ENCODE results near the gene WFS1. TPM values are rescaled to one million over a fixed set of nuclear protein-coding genes. Genes with fewer than 3 reads are reported as not detected.

Gene WFS1
- total and polyA plus RNA-seq, 7 donors: 5.9 to 13.3 (median 8.8) TPM

DNA sequence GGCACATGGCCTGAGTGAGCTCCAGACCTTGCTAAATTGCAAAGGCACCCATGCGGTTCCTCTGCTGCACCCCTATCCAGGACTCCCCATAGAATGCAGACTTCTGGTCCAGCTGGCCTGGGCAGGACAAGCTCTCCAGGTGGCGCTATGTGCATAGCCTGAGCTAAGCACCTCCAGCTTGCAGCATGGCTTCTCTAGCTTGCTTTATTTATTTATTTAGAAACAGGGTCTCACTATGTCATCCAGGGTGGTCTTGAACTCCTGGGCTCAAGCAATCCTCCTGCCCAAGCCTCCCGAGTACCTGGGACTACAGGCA, 5.5 kb upstream of the WFS1 start:
- H3K36me3 ChIP-seq (ENCODE audit: insufficient read depth in 1 of 2, low read depth in 1 of 2): no peaks in the 10 kb centered on the region
- peak; percentile 29 for TF ChIP-seq CTCF (IDR thresholded peaks at IDR 0.05)
- no peak overlapping the region for H3K4me3 ChIP-seq
- no peak for DNase-seq
- peaks cover 0 to 9% (median 2%) of the 10 kb centered on the region in 3 donors for H3K27me3 ChIP-seq (ENCODE audit: insufficient read depth in 3 of 3, low read length in 2 of 3)
- H3K4me1 ChIP-seq: no peaks in the 10 kb centered on the region
- WGBS, 3 donors: 69 to 76% (median 74%) methylated on average over 3 of the region's 3 CpGs
- H3K9me3 ChIP-seq: no peaks in the 10 kb centered on the region
- no peak for ATAC-seq
- intact Hi-C loops (cut with DNase I): loop anchor here in 1 of 2 donors (10.0 kb wide), 1 partner anchor 301 kb away; no protein-coding TSS in a partner anchor
- H3K27ac ChIP-seq: no peak overlapping the region

DNA sequence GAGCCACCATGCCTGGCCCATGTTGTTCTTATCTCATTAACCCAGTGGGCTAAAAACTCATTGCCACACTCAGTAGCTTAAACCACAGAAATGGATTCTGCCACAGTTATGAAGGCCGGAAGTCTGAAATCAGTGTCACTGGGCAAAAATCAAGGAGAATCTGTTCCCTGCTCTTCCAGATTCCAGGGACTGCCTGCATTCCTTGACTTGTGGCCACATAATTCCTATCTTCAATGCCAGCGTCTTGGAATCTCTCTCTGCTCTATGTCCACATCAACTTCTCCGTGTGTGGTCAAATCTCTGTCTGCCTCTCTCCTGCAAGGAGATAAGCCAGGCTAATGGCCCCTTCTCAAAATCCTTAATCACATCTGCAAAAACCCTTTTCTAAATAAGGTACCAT, 4.1 kb upstream of the WFS1 start:
- Histone ChIP-seq H3K4me3 (no peak overlapping the region), H3K9me3 (no peaks in the 10 kb centered on the region), H3K36me3 (ENCODE audit: insufficient read depth in 1 of 2, low read depth in 1 of 2) (no peaks in the 10 kb centered on the region), H3K27me3 (ENCODE audit: insufficient read depth in 3 of 3, low read length in 2 of 3) (peaks cover 0 to 6% (median 0%) of the 10 kb centered on the region in 3 donors), H3K27ac (no peak overlapping the region), H3K4me1 (no peaks in the 10 kb centered on the region)
- no peak for TF ChIP-seq CTCF (IDR thresholded peaks at IDR 0.05)
- no peak for ATAC-seq
- no peak for DNase-seq
- 85 to 94% (median 89%) methylated on average over 3 of the region's 3 CpGs for WGBS, 3 donors
- intact Hi-C loops (cut with DNase I): loop anchor here in 1 of 2 donors (10.0 kb wide), 1 partner anchor 299 kb away; no protein-coding TSS in a partner anchor

DNA sequence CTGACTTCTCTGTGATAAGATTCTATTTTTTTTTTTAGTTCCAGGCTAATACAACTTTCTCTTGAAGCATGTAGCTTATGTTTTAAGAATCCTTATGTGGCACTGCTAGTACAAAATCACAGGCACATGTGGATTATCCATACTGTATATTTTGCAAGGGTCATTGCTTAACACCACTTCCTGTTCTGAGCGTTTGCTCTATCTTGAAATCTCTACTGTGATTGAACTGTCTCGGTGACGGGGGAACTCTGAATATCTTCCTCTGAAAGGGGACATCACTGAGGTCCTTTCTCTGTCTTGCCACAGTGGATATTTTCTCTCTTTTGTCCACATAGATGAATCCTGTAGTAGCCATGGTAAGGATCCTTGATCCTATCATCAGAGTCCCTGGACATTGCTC, 2.1 kb upstream of the WFS1 start:
- DNase-seq (no peak), ATAC-seq (no peak)
- no peak overlapping the region for H3K4me3 ChIP-seq
- H3K27me3 ChIP-seq (ENCODE audit: insufficient read depth in 3 of 3, low read length in 2 of 3): no peaks in the 10 kb centered on the region
- intact Hi-C loops (cut with DNase I): loop anchor here in 1 of 2 donors (10.0 kb wide), 1 partner anchor 297 kb away; no protein-coding TSS in a partner anchor
- no peaks in the 10 kb centered on the region for H3K9me3 ChIP-seq
- H3K4me1 ChIP-seq: peaks cover 19% of the 10 kb centered on the region
- no peak overlapping the region for H3K27ac ChIP-seq
- no peak for TF ChIP-seq CTCF (IDR thresholded peaks at IDR 0.05)
- 51 to 65% (median 56%) methylated on average over 3 of the region's 3 CpGs for WGBS, 3 donors
- no peaks in the 10 kb centered on the region for H3K36me3 ChIP-seq (ENCODE audit: insufficient read depth in 1 of 2, low read depth in 1 of 2)

- ATAC-seq: no peak
- no peak overlapping the region for H3K27ac ChIP-seq
- TF ChIP-seq CTCF (IDR thresholded peaks at IDR 0.05): no peak
- peak in 1 of 2 donors; percentile 49 for DNase-seq
- intact Hi-C loops (cut with DNase I): loop anchor here in 1 of 2 donors (10.0 kb wide), 1 partner anchor 296 kb away; no protein-coding TSS in a partner anchor
- H3K4me1 ChIP-seq: peaks cover 20% of the 10 kb centered on the region
- 18 to 23% (median 22%) methylated on average over 32 of the region's 32 CpGs for WGBS, 3 donors
- no peaks in the 10 kb centered on the region for H3K9me3 ChIP-seq
- no peaks in the 10 kb centered on the region for H3K27me3 ChIP-seq (ENCODE audit: insufficient read depth in 3 of 3, low read length in 2 of 3)
- peak overlapping the region; percentile 95 for H3K4me3 ChIP-seq
- no peaks in the 10 kb centered on the region for H3K36me3 ChIP-seq (ENCODE audit: insufficient read depth in 1 of 2, low read depth in 1 of 2)
These were observed 717 bp upstream of the WFS1 start for GRCh38 chr4:6268650-6269615.
